GM12878 (cell line): ENCODE results near the gene TMC4. TPM values are rescaled to one million over a fixed set of nuclear protein-coding genes. Genes with fewer than 3 reads are reported as not detected.

Experiments
- ATAC-seq: fragments of 200-7000 bp; cut with Tn5 transposase; 3 replicates; pipeline ENCODE4 v1.9.1; 2020; ENCODE audit warnings: mild to moderate bottlenecking, moderate library complexity
- BruUV-seq: library from RNA; stranded (reverse); fragments of 400-500 nt; replicated peaks from 2 replicates; lab custom pipeline; 2021; lab: Mats Ljungman, UMichigan
- CTCF ChIA-PET: fragments of 300-600 bp; sonication (Branson Sonifier 250); formaldehyde crosslinking; extraction: SDS; loops from one replicate; lab custom pipeline; 2021; ENCODE audit warnings: inconsistent platforms; lab: Yijun Ruan, JAX
- POLR2A ChIA-PET: fragments of 350-600 bp; formaldehyde crosslinking; extraction: SDS; loops from one replicate; lab custom pipeline; 2021; ENCODE audit warnings: inconsistent platforms; lab: Charles Lee
- RAD21 ChIA-PET: fragments of 300-600 bp; sonication (Branson Sonifier 250); formaldehyde crosslinking; loops from one replicate; lab custom pipeline; 2023; ENCODE audit warnings: antibody characterized with exemption; ENCODE audit not compliant: unreplicated experiment; lab: Charles Lee
- SMC1A ChIA-PET: fragments of 300-600 bp; sonication (Branson Sonifier 250); formaldehyde crosslinking; loops from one replicate; lab custom pipeline; 2023; ENCODE audit not compliant: unreplicated experiment, uncharacterized antibody; lab: Charles Lee
- DNase-seq: peaks from one replicate; pipeline ENCODE4 v3.0.0-alpha.2; 2011; ENCODE audit warnings: low read depth, low spot score
- FAIRE-seq: peaks from 3 replicates; lab custom pipeline; 2011; peaks lifted over from hg19 to GRCh38; lab: Jason Lieb, UNC
- H2AFZ ChIP-seq: 2 replicates; pipeline ENCODE4 v1.6.0; 2011; ENCODE audit warnings: low read depth, low read length, control low read depth; ENCODE audit not compliant: control insufficient read depth
- H3K27ac ChIP-seq: 2 replicates; pipeline ENCODE4 v1.5.1; 2011; ENCODE audit warnings: control low read depth; ENCODE audit not compliant: control insufficient read depth, insufficient read depth
- H3K27me3 ChIP-seq, 2 experiments: replicated peaks in 1 of 2; 2 replicates each; pipeline versions ENCODE4 v1.6.0 to v1.6.1; 2011; ENCODE audit warnings: low read length in 1 of 2; ENCODE audit not compliant: control insufficient read depth in 2 of 2, insufficient read depth in 2 of 2
- H3K36me3 ChIP-seq, 2 experiments: 2 replicates each; pipeline ENCODE4 v1.5.1; 2011; ENCODE audit warnings: low read length in 1 of 2; ENCODE audit not compliant: control insufficient read depth in 2 of 2, insufficient read depth in 2 of 2
- H3K4me1 ChIP-seq: 2 replicates; pipeline ENCODE4 v1.6.1; 2011; ENCODE audit warnings: mild to moderate bottlenecking, low read length, moderate library complexity, mixed read lengths; ENCODE audit not compliant: control insufficient read depth, insufficient read depth
- H3K4me2 ChIP-seq: 2 replicates; pipeline ENCODE4 v1.6.0; 2011; ENCODE audit warnings: control low read depth; ENCODE audit not compliant: control insufficient read depth, insufficient read depth
- H3K4me3 ChIP-seq: fragments of 200-600 bp; sonication (generic); 2 replicates; pipeline ENCODE4 v1.5.1; 2016
- H3K79me2 ChIP-seq: 2 replicates; pipeline ENCODE4 v1.6.0; 2011; ENCODE audit warnings: low read length; ENCODE audit not compliant: control insufficient read depth, insufficient read depth
- H3K9ac ChIP-seq: 2 replicates; pipeline ENCODE4 v1.8.0; 2011; ENCODE audit warnings: low read length, control low read depth, mixed read lengths; ENCODE audit not compliant: control insufficient read depth, insufficient read depth
- H3K9me3 ChIP-seq: replicated peaks from 3 replicates; pipeline ENCODE4 v1.5.1; 2011; ENCODE audit warnings: mild to moderate bottlenecking, low read length; ENCODE audit not compliant: control insufficient read depth, insufficient read depth
- H4K20me1 ChIP-seq: 2 replicates; pipeline ENCODE4 v1.6.0; 2011; ENCODE audit not compliant: control insufficient read depth, insufficient read depth
- CREB1 ChIP-seq: IDR thresholded peaks from 2 replicates; pipeline ENCODE4 v1.6.1; 2012; ENCODE audit warnings: low read depth, mild to moderate bottlenecking, inconsistent platforms
- CREM ChIP-seq: IDR thresholded peaks from 2 replicates; pipeline ENCODE4 v1.6.1; 2014; ENCODE audit warnings: antibody characterized with exemption, low read depth
- CTCF ChIP-seq, 3 experiments: IDR thresholded peaks in 2 of 3; conservative IDR thresholded peaks in 1 of 3; 2 replicates each; pipeline ENCODE4 v1.5.1; 2011; ENCODE audit warnings: low read depth in 3 of 3, low read length in 3 of 3, mild to moderate bottlenecking in 3 of 3, control low read depth in 2 of 3, moderate library complexity in 2 of 3, inconsistent platforms in 1 of 3, mixed read lengths in 1 of 3; ENCODE audit not compliant: control insufficient read depth in 2 of 3, insufficient read depth in 1 of 3; ENCODE audit errors: extremely low read depth in 1 of 3
- EP300 ChIP-seq, 2 experiments: fragments of 150-350 bp in 1 of 2; IDR thresholded peaks; 2 replicates each; pipeline ENCODE4 v1.6.1; 2011 to 2012; ENCODE audit warnings: low read depth in 2 of 2, low read length in 2 of 2, borderline replicate concordance in 1 of 2, improper control_type of control experiment in 1 of 2, inconsistent platforms in 1 of 2; ENCODE audit not compliant: control insufficient read depth in 1 of 2
- HSF1 ChIP-seq: fragments of 150-350 bp; IDR thresholded peaks from 2 replicates; pipeline ENCODE4 v1.6.1; 2014; ENCODE audit warnings: mild to moderate bottlenecking, low read depth, low read length
- IKZF1 ChIP-seq: fragments of 450-650 bp; conservative IDR thresholded peaks from 2 replicates; pipeline ENCODE4 v1.6.1; 2017; ENCODE audit warnings: antibody characterized with exemption, mild to moderate bottlenecking
- IKZF2 ChIP-seq, 2 experiments: fragments of 450-650 bp; IDR thresholded peaks; 2 replicates each; pipeline ENCODE4 v1.6.1; 2017; ENCODE audit warnings: mild to moderate bottlenecking in 2 of 2, moderate library complexity in 2 of 2
- LARP7 ChIP-seq: fragments of 450-650 bp; IDR thresholded peaks from 2 replicates; pipeline ENCODE4 v1.6.1; 2017; ENCODE audit warnings: mild to moderate bottlenecking
- MEF2B ChIP-seq: fragments of 450-650 bp; IDR thresholded peaks from 2 replicates; pipeline ENCODE4 v1.6.1; 2018; ENCODE audit warnings: mild to moderate bottlenecking, moderate library complexity; ENCODE audit not compliant: partially characterized antibody, poor library complexity, severe bottlenecking
- MYC ChIP-seq: IDR thresholded peaks from 2 replicates; pipeline ENCODE4 v1.6.1; 2011; ENCODE audit warnings: mild to moderate bottlenecking, low read length, moderate library complexity, inconsistent platforms; ENCODE audit not compliant: insufficient read depth, insufficient replicate concordance, insufficient read length, severe bottlenecking
- NR2F1 ChIP-seq: fragments of 450-650 bp; conservative IDR thresholded peaks from 2 replicates; pipeline ENCODE4 v1.6.1; 2017; ENCODE audit warnings: mild to moderate bottlenecking
- PML ChIP-seq: IDR thresholded peaks from 2 replicates; pipeline ENCODE4 v1.6.1; 2012; ENCODE audit warnings: low read length, inconsistent platforms
- RAD21 ChIP-seq: IDR thresholded peaks from 2 replicates; pipeline ENCODE4 v1.6.1; 2011; ENCODE audit warnings: mild to moderate bottlenecking, low read depth, low read length, moderate library complexity; ENCODE audit not compliant: insufficient read depth
- SMC3 ChIP-seq: IDR thresholded peaks from 2 replicates; pipeline ENCODE4 v1.6.1; 2011; ENCODE audit warnings: low read length, improper control_type of control experiment, borderline replicate concordance
- SPI1 ChIP-seq: IDR thresholded peaks from 2 replicates; pipeline ENCODE4 v1.6.1; 2011; ENCODE audit warnings: low read depth, mild to moderate bottlenecking, low read length, moderate library complexity, borderline replicate concordance; ENCODE audit not compliant: insufficient read depth
- TARDBP ChIP-seq: IDR thresholded peaks from 2 replicates; pipeline ENCODE4 v1.6.1; 2016; ENCODE audit warnings: borderline replicate concordance
- YY1 ChIP-seq: IDR thresholded peaks from 2 replicates; pipeline ENCODE4 v1.6.1; 2011; ENCODE audit warnings: low read depth, mild to moderate bottlenecking, low read length
- ZNF217 ChIP-seq: fragments of 450-650 bp; IDR thresholded peaks from 2 replicates; pipeline ENCODE4 v1.6.1; 2017; ENCODE audit warnings: antibody characterized with exemption, mild to moderate bottlenecking
- WGBS: methylation state at CpG from one replicate; pipeline ENCODE4 v1.1.6; 2016; ENCODE audit warnings: low lambda C conversion rate; ENCODE audit not compliant: insufficient replicate concordance, insufficient coverage; ENCODE audit errors: missing lambda C conversion rate; 5-methylcytosine and 5-hydroxymethylcytosine counted together
- in situ Hi-C: fragments of 300-500 bp; cut with MboI; formaldehyde crosslinking; loops from 9 replicates; pipeline ENCODE4 v1.14.3; 2018; ENCODE audit warnings: mixed read lengths
- intact Hi-C: fragments of 100-400 bp; cut with micrococcal nuclease; formaldehyde crosslinking; loops from one replicate; pipeline ENCODE4 v1.14.2; 2022; ENCODE audit not compliant: unreplicated experiment
- polyA plus RNA-seq, 11 experiments: library from polyadenylated mRNA; depleted of rRNA in 4 of 11; unstranded in 6 of 11; stranded (reverse) in 5 of 11; fragments of >200 nt; fragmentation: Nextera tagmentation in 4 of 11; fragmentation: Illumina TruSeq in 1 of 11; extraction: Ambion mirVana in 4 of 11; extraction: Trizol in 1 of 11; gene quantifications; 1 replicate in 1 of 11; 2 replicates in 10 of 11; pipeline versions ENCODE4 v1.2.1 to v1.2.3, GENCODE V29; 2011 to 2016; ENCODE audit warnings: inconsistent platforms in 2 of 11, missing spikeins in 2 of 11, low read depth in 1 of 11
- total RNA-seq, 4 experiments: library from RNA; depleted of rRNA in 3 of 4; stranded (reverse); fragments of >200 nt in 3 of 4; fragmentation: Illumina TruSeq in 1 of 4; extraction: Trizol in 1 of 4; gene quantifications; 2 replicates each; pipeline versions ENCODE4 v1.2.1 to v1.2.3, GENCODE V29; 2013 to 2021

TMC4 gene
- total and polyA plus RNA-seq, 10 of the 15 experiments (the other 5 are each of a cell fraction or from before 2014, with no cell fraction given), result 0.33 to 0.83 (median 0.74) TPM; not detected in 7

- intact Hi-C loops, result loop anchor here (1.0 kb wide), 1 partner anchor 63 kb away; no protein-coding TSS in a partner anchor
- H3K27ac ChIP-seq, result no peak overlapping the region
- BruUV-seq, result no TSS peak
- no peak overlapping the region for H3K9ac ChIP-seq
- DNase-seq (no peak), ATAC-seq (peak; percentile 98), FAIRE-seq (peak; percentile 76)
- H4K20me1 ChIP-seq, result no peaks in the 10 kb centered on the region
- ChIA-PET RAD21 (interaction anchor here (1.2 kb wide), 1 partner anchor 99 kb away, joined by 3 read pairs; no protein-coding TSS in a partner anchor), POLR2A (no interaction called here), SMC1A (no interaction called here), CTCF (interaction anchor here (0.7 to 1.9 kb wide), 6 partner anchors 9 to 222 kb away, joined by 3 to 9 read pairs (median 4); partner anchors contain the start of gene LENG1)
- WGBS, result 24% methylated on average over 23 of the region's 25 CpGs
- H3K9me3 ChIP-seq, result no peaks in the 10 kb centered on the region; the same call in 2 of the 3 replicates
- no peaks in the 10 kb centered on the region for H3K27me3 ChIP-seq
- H3K79me2 ChIP-seq, result no peaks in the 10 kb centered on the region
- in situ Hi-C loops, result no loop called here
- no peaks in the 10 kb centered on the region for H3K4me1 ChIP-seq
- TF ChIP-seq CTCF (IDR thresholded peaks at IDR 0.05 in 2 of 3, conservative IDR thresholded peaks at IDR 0.05 in 1 of 3; ENCODE audit: control insufficient read depth in 2 of 3, extremely low read depth in 1 of 3, insufficient read depth in 1 of 3, low read depth in 3 of 3, low read length in 3 of 3) (peak; percentile 72 to 91 (median 81)), MEF2B (peak; percentile 79), CREB1 (0 out of 2 replicates have a peak, but pooled peaks have one; percentile 27), PML (no peak), TARDBP (no peak), HSF1 (no peak), NR2F1 (peak; percentile 47), IKZF1 (peak; percentile 28), SPI1 (no peak), SMC3 (peak; percentile 78), ZNF217 (no peak), MYC (no peak), LARP7 (0 out of 2 replicates have a peak, but pooled peaks have one; percentile 23), CREM (no peak), EP300 (IDR thresholded peaks at IDR 0.05; ENCODE audit: borderline replicate concordance in 1 of 2, control insufficient read depth in 1 of 2, low read depth in 2 of 2, low read length in 2 of 2) (no peak), YY1 (0 out of 2 replicates have a peak, but pooled peaks have one; percentile 19), IKZF2 (IDR thresholded peaks at IDR 0.05) (0 out of 4 replicates have a peak, but pooled peaks of 1 of the 2 experiments have one; percentile 20), RAD21 (peak; percentile 66)
- H2AFZ ChIP-seq, result peak overlapping the region; percentile 71
- H3K4me3 ChIP-seq, result no peak overlapping the region
- peak overlapping the region; percentile 50; the same call in 1 of the 2 replicates for H3K4me2 ChIP-seq
- no peaks in the 10 kb centered on the region for H3K36me3 ChIP-seq
Measured at GRCh38 chr19:54168174-54168917, 4.6 kb downstream of the TMC4 start.
